ENCODE results near the gene CFL1.

GRCh38 chr11:65826984-65827735, 30.8 kb downstream of the CFL1 start:
- TF ChIP-seq CTCF (IDR thresholded peaks at IDR 0.05) (no peak), POLR2A (IDR thresholded peaks at IDR 0.05) (peak; percentile 53 to 74)
